HEK293T (cell line): Measurements from ENCODE around the gene CRYL1.

Experiments used
- CTCF ChIA-PET: fragments of 350-600 bp; formaldehyde crosslinking; extraction: SDS; loops from one replicate; lab custom pipeline; 2021; ENCODE audit warnings: antibody characterized with exemption, inconsistent platforms; lab: Yijun Ruan, JAX
- POLR2A ChIA-PET: fragments of 350-600 bp; formaldehyde crosslinking; extraction: SDS; loops from one replicate; lab custom pipeline; 2020; ENCODE audit warnings: antibody characterized with exemption, inconsistent platforms; lab: Yijun Ruan, JAX
- DNase-seq: peaks from one replicate; pipeline ENCODE4 v3.0.0; 2012; ENCODE audit warnings: mixed read lengths; ENCODE audit errors: extremely low spot score
- ARNT ChIP-seq: fragments of 450-650 bp; IDR thresholded peaks from 2 replicates; pipeline ENCODE4 v1.6.1; 2017; ENCODE audit warnings: mild to moderate bottlenecking
- BHLHE40 ChIP-seq: fragments of 450-650 bp; IDR thresholded peaks from 2 replicates; pipeline ENCODE4 v1.6.1; 2016; ENCODE audit warnings: mild to moderate bottlenecking, moderate library complexity, borderline replicate concordance
- CTBP1 ChIP-seq: fragments of 450-650 bp; IDR thresholded peaks from 2 replicates; pipeline ENCODE4 v1.6.1; 2016; ENCODE audit warnings: borderline replicate concordance
- ELF4 ChIP-seq: fragments of 450-650 bp; IDR thresholded peaks from 2 replicates; pipeline ENCODE4 v1.6.1; 2017; ENCODE audit warnings: antibody characterized with exemption
- FOXA1 ChIP-seq: fragments of 450-650 bp; IDR thresholded peaks from 2 replicates; pipeline ENCODE4 v1.6.1; 2016; ENCODE audit warnings: mild to moderate bottlenecking
- FOXK2 ChIP-seq: fragments of 450-650 bp; IDR thresholded peaks from 2 replicates; pipeline ENCODE4 v1.6.1; 2016; ENCODE audit warnings: mild to moderate bottlenecking
- FOXM1 ChIP-seq: fragments of 450-650 bp; IDR thresholded peaks from 2 replicates; pipeline ENCODE4 v1.6.1; 2017; ENCODE audit warnings: mild to moderate bottlenecking, borderline replicate concordance
- HDGF ChIP-seq: fragments of 450-650 bp; IDR thresholded peaks from 2 replicates; pipeline ENCODE4 v1.6.1; 2017; ENCODE audit warnings: antibody characterized with exemption, borderline replicate concordance
- L3MBTL2 ChIP-seq: fragments of 450-650 bp; conservative IDR thresholded peaks from 2 replicates; pipeline ENCODE4 v1.6.1; 2016; ENCODE audit warnings: mild to moderate bottlenecking
- LEF1 ChIP-seq: fragments of 450-650 bp; IDR thresholded peaks from 2 replicates; pipeline ENCODE4 v1.6.1; 2017; ENCODE audit warnings: mild to moderate bottlenecking, borderline replicate concordance
- NFRKB ChIP-seq: fragments of 450-650 bp; IDR thresholded peaks from 2 replicates; pipeline ENCODE4 v1.6.1; 2016; ENCODE audit warnings: mild to moderate bottlenecking, moderate library complexity
- SP1 ChIP-seq: fragments of 450-650 bp; IDR thresholded peaks from 2 replicates; pipeline ENCODE4 v1.6.1; 2017
- SUZ12 ChIP-seq: fragments of 450-650 bp; IDR thresholded peaks from 2 replicates; pipeline ENCODE4 v1.6.1; 2016; ENCODE audit warnings: mild to moderate bottlenecking
- TARDBP ChIP-seq: fragments of 450-650 bp; IDR thresholded peaks from 2 replicates; pipeline ENCODE4 v1.6.1; 2016
- ZNF384 ChIP-seq: fragments of 450-650 bp; IDR thresholded peaks from 2 replicates; pipeline ENCODE4 v1.6.1; 2016
- TF ChIP-seq, protein P1 (sequence below): fragments of 450-650 bp; IDR thresholded peaks from 2 replicates; pipeline ENCODE4 v1.6.1; 2016

The CRYL1 gene

DNA sequence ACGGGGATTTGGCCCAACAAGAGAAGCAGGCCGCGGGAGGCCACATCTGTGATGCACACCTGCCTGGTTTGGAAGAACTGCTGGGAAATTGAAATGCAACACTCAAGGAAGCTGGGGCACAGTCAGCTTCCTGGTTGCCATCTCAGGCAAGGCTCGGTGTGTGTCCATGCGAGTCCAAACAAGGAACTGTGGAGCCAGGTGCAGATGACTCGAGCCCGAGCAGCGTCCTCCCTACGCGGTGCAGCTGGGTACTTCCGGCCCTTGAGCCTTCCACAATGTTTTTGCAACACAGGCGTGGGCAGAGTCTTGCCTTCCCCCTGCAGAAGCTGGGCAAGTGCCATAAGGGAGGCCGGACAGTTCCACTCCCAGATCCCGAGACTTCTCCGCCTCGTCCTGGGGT is 94.6 kb downstream of the CRYL1 start:
- no peak for DNase-seq
- TF ChIP-seq HDGF (no peak), ELF4 (no peak), NFRKB (no peak), BHLHE40 (no peak), ARNT (no peak), FOXM1 (no peak), FOXA1 (no peak), CTBP1 (no peak), SP1 (no peak), TARDBP (no peak), FOXK2 (no peak), SUZ12 (no peak), L3MBTL2 (no peak), ZNF384 (no peak)
- TF ChIP-seq, protein P1, sequence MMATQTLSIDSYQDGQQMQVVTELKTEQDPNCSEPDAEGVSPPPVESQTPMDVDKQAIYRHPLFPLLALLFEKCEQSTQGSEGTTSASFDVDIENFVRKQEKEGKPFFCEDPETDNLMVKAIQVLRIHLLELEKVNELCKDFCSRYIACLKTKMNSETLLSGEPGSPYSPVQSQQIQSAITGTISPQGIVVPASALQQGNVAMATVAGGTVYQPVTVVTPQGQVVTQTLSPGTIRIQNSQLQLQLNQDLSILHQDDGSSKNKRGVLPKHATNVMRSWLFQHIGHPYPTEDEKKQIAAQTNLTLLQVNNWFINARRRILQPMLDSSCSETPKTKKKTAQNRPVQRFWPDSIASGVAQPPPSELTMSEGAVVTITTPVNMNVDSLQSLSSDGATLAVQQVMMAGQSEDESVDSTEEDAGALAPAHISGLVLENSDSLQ: no peak
- CTCF ChIA-PET: no interaction called here
- POLR2A ChIA-PET: no interaction called here

DNA sequence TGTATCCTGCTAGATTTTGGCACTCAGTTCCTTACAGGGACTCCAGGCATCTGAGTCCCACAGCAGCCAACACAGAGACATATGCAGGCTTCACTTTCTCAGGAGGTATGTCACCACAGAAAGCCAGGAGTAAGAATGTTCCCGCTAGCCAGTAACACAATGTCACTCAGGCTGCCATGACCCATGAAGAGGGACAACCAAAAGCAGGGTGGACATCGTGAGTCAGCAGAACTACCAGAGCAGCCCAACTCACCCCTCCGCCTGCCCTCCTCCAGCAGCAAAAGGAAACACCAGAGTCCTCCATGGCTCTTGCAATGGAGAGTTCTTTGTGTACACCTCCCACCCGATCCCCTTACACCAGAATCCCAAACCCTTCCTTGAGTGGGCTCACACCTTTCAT is 95.4 kb downstream of the CRYL1 start:
- DNase-seq: no peak
- ChIA-PET POLR2A (no interaction called here), CTCF (no interaction called here)
- no peak for TF ChIP-seq LEF1
- TF ChIP-seq SUZ12: no peak
- TF ChIP-seq FOXK2: no peak
- no peak for TF ChIP-seq FOXA1
- no peak for TF ChIP-seq CTBP1
- no peak for TF ChIP-seq ELF4
- no peak for TF ChIP-seq HDGF
- no peak for TF ChIP-seq TARDBP
- no peak for TF ChIP-seq FOXM1
- TF ChIP-seq NFRKB: no peak
- TF ChIP-seq, protein P1: no peak
- TF ChIP-seq L3MBTL2: no peak

DNA sequence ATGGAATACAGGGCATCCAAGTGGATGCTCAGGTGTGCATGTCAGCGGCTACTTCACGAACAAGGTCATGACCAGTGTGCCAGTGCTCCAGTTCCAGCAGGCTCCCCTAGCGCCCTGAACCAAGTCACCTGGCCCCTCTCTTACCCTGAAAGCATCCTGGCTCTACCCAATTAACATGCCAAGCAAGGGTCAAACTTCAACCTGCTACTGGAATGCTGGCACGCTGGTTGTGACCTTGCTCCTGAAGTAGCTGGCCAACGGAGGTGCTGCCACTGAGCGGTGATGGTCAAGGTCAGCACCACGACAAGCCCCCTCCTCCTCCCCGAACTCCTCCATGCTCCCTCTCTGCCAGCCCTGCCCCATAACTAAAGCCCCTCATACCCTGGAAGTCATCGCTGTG is 96.0 kb downstream of the CRYL1 start:
- CTCF ChIA-PET: no interaction called here
- no peak for TF ChIP-seq BHLHE40
- no peak for TF ChIP-seq ZNF384
- no peak for DNase-seq
- POLR2A ChIA-PET: no interaction called here

DNA sequence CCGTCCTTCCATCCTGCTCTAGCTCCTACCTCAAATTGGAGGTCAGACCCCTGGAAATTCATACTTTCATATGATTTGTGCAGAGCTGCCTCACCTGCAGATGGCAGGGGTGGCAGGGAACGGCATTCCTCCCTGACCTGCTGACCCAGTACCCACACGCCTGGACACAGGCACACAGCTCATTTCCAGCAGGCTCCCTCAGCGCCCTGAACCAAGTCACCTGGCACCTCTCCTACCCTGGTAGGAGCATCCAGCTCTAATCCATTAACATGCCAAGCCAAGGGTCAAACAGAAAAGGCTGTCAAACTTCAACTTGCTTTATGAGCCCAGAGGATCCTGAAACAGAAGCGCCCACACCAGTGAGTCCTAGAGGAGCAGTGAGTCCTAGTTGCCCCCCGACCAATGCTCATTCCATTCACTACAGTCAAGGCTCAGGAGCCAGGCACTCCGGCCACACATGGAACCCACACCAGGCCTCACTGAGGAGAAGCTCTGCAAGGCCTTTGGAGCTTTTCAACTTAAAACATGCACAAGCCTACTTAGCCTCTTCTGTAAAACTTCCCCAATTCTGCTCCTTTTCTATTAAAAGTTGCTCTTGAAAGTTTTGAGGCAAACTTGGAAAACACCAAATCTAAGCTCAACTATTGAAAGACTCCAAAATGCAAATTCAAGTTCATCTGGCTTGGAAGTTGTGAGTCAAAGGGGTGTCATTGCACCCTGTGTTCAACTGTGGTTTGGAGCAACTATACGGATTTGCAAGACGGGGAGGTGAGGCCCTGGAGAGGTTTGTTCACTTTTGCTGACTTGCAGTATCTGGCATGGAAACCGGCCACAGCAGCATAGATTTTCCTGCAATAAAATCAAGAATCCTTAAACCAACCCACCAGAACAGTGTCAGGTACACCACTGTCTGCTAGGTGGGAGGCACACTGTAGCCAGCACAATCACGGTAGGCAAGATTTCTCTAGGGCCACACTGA is 96.7 kb downstream of the CRYL1 start:
- ChIA-PET POLR2A (no interaction called here), CTCF (no interaction called here)
- no peak for TF ChIP-seq L3MBTL2
- TF ChIP-seq, protein P1: no peak
- no peak for TF ChIP-seq CTBP1
- TF ChIP-seq NFRKB: no peak
- TF ChIP-seq FOXA1: no peak
- TF ChIP-seq FOXK2: no peak
- TF ChIP-seq SP1: no peak
- TF ChIP-seq ELF4: no peak
- no peak for TF ChIP-seq FOXM1
- no peak for TF ChIP-seq ARNT
- no peak for TF ChIP-seq TARDBP
- no peak for TF ChIP-seq HDGF
- TF ChIP-seq ZNF384: no peak
- no peak for TF ChIP-seq SUZ12
- TF ChIP-seq LEF1: no peak
- no peak for TF ChIP-seq BHLHE40
- DNase-seq: no peak

DNA sequence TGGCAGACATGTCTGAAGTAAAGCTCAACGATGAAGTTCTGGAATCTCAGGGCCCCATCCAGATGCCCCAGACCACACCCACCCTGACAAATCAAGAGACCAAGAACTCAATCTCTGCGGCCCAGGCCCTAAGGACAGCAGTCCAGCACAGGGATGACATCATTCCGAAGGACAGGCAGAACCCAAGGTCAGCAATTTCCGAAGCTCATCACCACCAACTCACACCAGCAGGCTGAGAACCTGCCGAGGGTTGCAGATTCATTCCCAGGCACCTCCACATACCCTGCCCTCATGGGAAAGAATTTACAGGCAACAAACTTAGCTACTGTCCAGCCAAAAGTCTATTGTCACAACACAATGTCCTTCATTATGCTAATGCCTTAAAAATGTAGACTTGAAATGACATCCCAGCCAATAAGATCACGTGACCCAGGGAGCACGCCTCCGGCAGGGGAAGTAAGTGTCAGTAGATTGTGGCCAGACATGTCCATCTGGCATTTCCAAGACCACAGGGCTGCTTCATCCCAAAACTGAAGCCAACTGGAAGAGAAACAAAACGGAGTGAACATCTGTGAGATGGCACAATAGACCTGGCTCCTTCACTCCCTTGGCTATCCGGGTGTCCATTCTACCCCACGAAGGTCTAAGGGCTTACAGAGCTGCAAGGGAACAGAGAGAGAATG is 98.8 kb downstream of the CRYL1 start:
- ChIA-PET CTCF (interaction anchor here (0.6 kb wide), 1 partner anchor 95 kb away, joined by 4 read pairs; no protein-coding TSS in a partner anchor), POLR2A (no interaction called here)
- DNase-seq: no peak
- TF ChIP-seq BHLHE40 (no peak), FOXA1 (no peak), ZNF384 (no peak), ELF4 (no peak), CTBP1 (no peak), ARNT (no peak), FOXM1 (no peak), L3MBTL2 (no peak), SP1 (no peak), HDGF (no peak), TARDBP (no peak)
- TF ChIP-seq, protein P1: no peak
